ENCODE results near the gene KCNIP1.

DNA sequence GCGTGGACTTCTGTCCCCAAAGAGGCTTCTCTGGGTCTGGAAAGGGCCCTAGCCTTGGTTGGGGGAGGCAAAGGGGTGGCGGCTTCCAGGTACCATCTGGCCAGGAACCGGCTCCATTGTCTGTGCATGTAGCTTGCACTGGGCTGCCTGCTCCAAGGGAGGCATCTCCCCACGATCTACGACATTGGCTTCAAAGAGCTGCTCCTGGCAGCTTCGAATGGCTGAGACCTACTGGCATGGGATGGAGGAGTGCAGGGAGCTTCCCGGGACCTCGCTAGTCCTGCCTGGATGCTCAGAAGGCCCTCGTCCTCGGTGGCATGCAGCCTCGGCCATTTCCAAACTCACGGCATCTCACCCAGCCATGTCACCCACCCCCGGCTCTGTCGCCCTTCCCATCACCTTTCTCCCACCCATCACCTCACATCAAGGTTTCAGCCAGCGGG is 137.8 kb downstream of the KCNIP1 start:
- TF ChIP-seq, protein P1, sequence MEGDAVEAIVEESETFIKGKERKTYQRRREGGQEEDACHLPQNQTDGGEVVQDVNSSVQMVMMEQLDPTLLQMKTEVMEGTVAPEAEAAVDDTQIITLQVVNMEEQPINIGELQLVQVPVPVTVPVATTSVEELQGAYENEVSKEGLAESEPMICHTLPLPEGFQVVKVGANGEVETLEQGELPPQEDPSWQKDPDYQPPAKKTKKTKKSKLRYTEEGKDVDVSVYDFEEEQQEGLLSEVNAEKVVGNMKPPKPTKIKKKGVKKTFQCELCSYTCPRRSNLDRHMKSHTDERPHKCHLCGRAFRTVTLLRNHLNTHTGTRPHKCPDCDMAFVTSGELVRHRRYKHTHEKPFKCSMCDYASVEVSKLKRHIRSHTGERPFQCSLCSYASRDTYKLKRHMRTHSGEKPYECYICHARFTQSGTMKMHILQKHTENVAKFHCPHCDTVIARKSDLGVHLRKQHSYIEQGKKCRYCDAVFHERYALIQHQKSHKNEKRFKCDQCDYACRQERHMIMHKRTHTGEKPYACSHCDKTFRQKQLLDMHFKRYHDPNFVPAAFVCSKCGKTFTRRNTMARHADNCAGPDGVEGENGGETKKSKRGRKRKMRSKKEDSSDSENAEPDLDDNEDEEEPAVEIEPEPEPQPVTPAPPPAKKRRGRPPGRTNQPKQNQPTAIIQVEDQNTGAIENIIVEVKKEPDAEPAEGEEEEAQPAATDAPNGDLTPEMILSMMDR (IDR thresholded peaks at IDR 0.05; ENCODE audit: poor library complexity) = no peak
- no peak for TF ChIP-seq EZH2 (IDR thresholded peaks at IDR 0.05; ENCODE audit: borderline replicate concordance)
- no peak for TF ChIP-seq EZH2phosphoT487 (IDR thresholded peaks at IDR 0.05; ENCODE audit: low read depth, severe bottlenecking, unreplicated experiment)

Measured in hepatocyte (in vitro differentiated cells).